OCI-LY1 (cell line): ENCODE data around the gene TMEM130.

ENCODE experiments used
- H2AFZ ChIP-seq: fragments of 200-600 bp; sonication (generic), shearing (Covaris generic); 2 replicates; pipeline ENCODE4 v1.6.0; 2014; ENCODE audit warnings: antibody characterized with exemption, mild to moderate bottlenecking, low read length
- H3F3A ChIP-seq: fragments of 200-600 bp; sonication (generic), shearing (Covaris generic); 2 replicates; pipeline ENCODE4 v1.6.0; 2014; ENCODE audit warnings: mild to moderate bottlenecking, antibody characterized with exemption, low read length, moderate library complexity; ENCODE audit not compliant: insufficient read depth
- H3K27ac ChIP-seq: fragments of 200-600 bp; sonication (generic); 2 replicates; pipeline ENCODE4 v1.5.1; 2014; ENCODE audit warnings: low read length, mixed run types, mild to moderate bottlenecking, low read depth; ENCODE audit not compliant: poor library complexity, severe bottlenecking
- H3K27me3 ChIP-seq: fragments of 200-600 bp; sonication (generic); 2 replicates; pipeline ENCODE4 v1.6.0; 2014; ENCODE audit warnings: antibody characterized with exemption, mild to moderate bottlenecking, low read length, moderate library complexity; ENCODE audit not compliant: insufficient read depth
- H3K36me3 ChIP-seq: fragments of 200-600 bp; sonication (generic); 2 replicates; pipeline ENCODE4 v1.6.1; 2014; ENCODE audit warnings: mild to moderate bottlenecking, antibody characterized with exemption, low read length, moderate library complexity, mixed read lengths; ENCODE audit not compliant: insufficient read depth
- H3K4me1 ChIP-seq: fragments of 200-600 bp; sonication (generic); 2 replicates; pipeline ENCODE4 v1.5.1; 2014; ENCODE audit warnings: mild to moderate bottlenecking, low read length, moderate library complexity; ENCODE audit not compliant: insufficient read depth, severe bottlenecking
- H3K4me2 ChIP-seq: fragments of 200-600 bp; sonication (generic), shearing (Covaris generic); 2 replicates; pipeline ENCODE4 v1.6.1; 2014; ENCODE audit warnings: low read length
- H3K4me3 ChIP-seq: fragments of 200-600 bp; sonication (generic); 2 replicates; pipeline ENCODE4 v1.5.1; 2014; ENCODE audit warnings: low read length, low read depth, mild to moderate bottlenecking, mixed read lengths; ENCODE audit not compliant: poor library complexity, severe bottlenecking
- H3K79me2 ChIP-seq: fragments of 200-600 bp; shearing (Covaris generic); 2 replicates; pipeline ENCODE4 v1.6.1; 2016; ENCODE audit warnings: mixed run types, low read length, mixed read lengths; ENCODE audit not compliant: insufficient read depth
- H3K9ac ChIP-seq: fragments of 200-600 bp; sonication (generic), shearing (Covaris generic); 2 replicates; pipeline ENCODE4 v1.6.1; 2014; ENCODE audit warnings: mild to moderate bottlenecking, low read length, mixed read lengths
- H3K9me2 ChIP-seq: fragments of 200-600 bp; sonication (generic), shearing (Covaris generic); 2 replicates; pipeline ENCODE4 v1.6.1; 2014; ENCODE audit warnings: low read depth, mild to moderate bottlenecking, low read length, mixed read lengths
- H3K9me3 ChIP-seq: fragments of 200-600 bp; shearing (Covaris generic); 2 replicates; pipeline ENCODE4 v1.6.1; 2014; ENCODE audit warnings: low read length, mixed read lengths
- H4K20me1 ChIP-seq: fragments of 200-600 bp; sonication (generic), shearing (Covaris generic); 2 replicates; pipeline ENCODE4 v1.6.0; 2016; ENCODE audit warnings: mild to moderate bottlenecking, low read length; ENCODE audit not compliant: insufficient read depth
- EZH2 ChIP-seq: fragments of 200-600 bp; sonication (generic), shearing (Covaris generic); IDR thresholded peaks from 2 replicates; pipeline ENCODE4 v1.8.0; 2017; ENCODE audit warnings: borderline replicate concordance, mixed run types, mild to moderate bottlenecking, antibody characterized with exemption, low read length, moderate library complexity, mixed read lengths
- TF ChIP-seq, protein P1 (sequence below): fragments of 200-600 bp; sonication (generic), shearing (Covaris generic); IDR thresholded peaks from 2 replicates; pipeline ENCODE4 v1.5.1; 2017; ENCODE audit warnings: mild to moderate bottlenecking, antibody characterized with exemption, low read length, moderate library complexity, mixed read lengths

TMEM130 gene

DNA sequence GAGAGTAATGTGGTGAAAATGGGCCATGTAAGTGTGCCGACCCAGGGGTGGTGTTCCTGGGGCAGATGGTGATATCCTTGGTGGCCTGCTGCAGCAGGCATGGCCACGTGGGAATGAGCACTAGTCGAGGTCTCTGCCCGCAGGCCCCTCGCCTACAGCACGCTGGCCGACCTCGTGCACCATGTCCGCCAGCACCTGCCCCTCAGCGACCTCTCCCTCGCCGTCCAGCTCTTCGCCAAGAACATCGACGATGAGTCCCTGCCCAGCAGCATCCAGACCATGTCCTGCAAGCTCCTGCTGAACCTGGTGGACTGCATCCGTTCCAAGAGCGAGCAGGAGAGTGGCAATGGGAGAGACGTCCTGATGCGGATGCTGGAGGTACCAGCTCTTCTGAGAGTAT, 38.8 kb upstream of the TMEM130 start:
- H2AFZ ChIP-seq: no peak overlapping the region
- no peaks in the 10 kb centered on the region for H3K79me2 ChIP-seq
- no peaks in the 10 kb centered on the region for H4K20me1 ChIP-seq
- no peaks in the 10 kb centered on the region for H3K27me3 ChIP-seq
- H3K27ac ChIP-seq: no peak overlapping the region
- H3F3A ChIP-seq: no peaks in the 10 kb centered on the region
- peaks cover 14% of the 10 kb centered on the region for H3K4me1 ChIP-seq
- no peak overlapping the region for H3K4me3 ChIP-seq
- no peaks in the 10 kb centered on the region for H3K9me2 ChIP-seq
- no peaks in the 10 kb centered on the region for H3K9me3 ChIP-seq
- TF ChIP-seq, protein P1, sequence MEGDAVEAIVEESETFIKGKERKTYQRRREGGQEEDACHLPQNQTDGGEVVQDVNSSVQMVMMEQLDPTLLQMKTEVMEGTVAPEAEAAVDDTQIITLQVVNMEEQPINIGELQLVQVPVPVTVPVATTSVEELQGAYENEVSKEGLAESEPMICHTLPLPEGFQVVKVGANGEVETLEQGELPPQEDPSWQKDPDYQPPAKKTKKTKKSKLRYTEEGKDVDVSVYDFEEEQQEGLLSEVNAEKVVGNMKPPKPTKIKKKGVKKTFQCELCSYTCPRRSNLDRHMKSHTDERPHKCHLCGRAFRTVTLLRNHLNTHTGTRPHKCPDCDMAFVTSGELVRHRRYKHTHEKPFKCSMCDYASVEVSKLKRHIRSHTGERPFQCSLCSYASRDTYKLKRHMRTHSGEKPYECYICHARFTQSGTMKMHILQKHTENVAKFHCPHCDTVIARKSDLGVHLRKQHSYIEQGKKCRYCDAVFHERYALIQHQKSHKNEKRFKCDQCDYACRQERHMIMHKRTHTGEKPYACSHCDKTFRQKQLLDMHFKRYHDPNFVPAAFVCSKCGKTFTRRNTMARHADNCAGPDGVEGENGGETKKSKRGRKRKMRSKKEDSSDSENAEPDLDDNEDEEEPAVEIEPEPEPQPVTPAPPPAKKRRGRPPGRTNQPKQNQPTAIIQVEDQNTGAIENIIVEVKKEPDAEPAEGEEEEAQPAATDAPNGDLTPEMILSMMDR: no peak
- TF ChIP-seq EZH2: no peak
- peaks cover 96% of the 10 kb centered on the region for H3K36me3 ChIP-seq
- no peak overlapping the region for H3K9ac ChIP-seq
- no peak overlapping the region for H3K4me2 ChIP-seq

DNA sequence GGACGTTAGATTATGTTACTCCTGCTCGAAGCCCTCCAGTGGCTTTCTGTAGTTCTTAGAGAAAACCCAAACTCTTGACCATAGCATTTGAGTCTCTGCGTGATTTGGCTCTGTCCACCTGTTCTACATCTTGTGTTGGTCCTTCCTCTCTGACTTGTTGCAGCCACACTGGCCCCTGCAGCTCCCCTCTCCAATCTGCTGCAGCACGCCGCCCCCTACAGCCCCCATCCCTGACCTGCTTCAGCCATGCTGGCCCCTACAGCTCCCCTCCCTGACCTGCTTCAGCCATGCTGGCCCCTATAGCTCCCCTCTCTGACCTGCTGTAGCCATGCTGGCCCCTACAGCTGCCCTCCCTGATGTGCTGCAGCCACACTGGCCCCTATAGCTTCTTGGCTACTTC, 37.8 kb upstream of the TMEM130 start:
- H3K4me2 ChIP-seq: no peak overlapping the region
- no peaks in the 10 kb centered on the region for H3K9me3 ChIP-seq
- no peaks in the 10 kb centered on the region for H3K9me2 ChIP-seq
- H3K27me3 ChIP-seq: no peaks in the 10 kb centered on the region
- no peaks in the 10 kb centered on the region for H3K79me2 ChIP-seq
- H4K20me1 ChIP-seq: no peaks in the 10 kb centered on the region
- no peak overlapping the region for H3K27ac ChIP-seq
- TF ChIP-seq EZH2: no peak
- TF ChIP-seq, protein P1: peak; percentile 13; the same call in 1 of the 2 replicates
- no peak overlapping the region for H2AFZ ChIP-seq
- no peaks in the 10 kb centered on the region for H3F3A ChIP-seq
- no peak overlapping the region for H3K9ac ChIP-seq
- peaks cover 14% of the 10 kb centered on the region for H3K4me1 ChIP-seq
- H3K36me3 ChIP-seq: peaks cover 96% of the 10 kb centered on the region
- H3K4me3 ChIP-seq: no peak overlapping the region

DNA sequence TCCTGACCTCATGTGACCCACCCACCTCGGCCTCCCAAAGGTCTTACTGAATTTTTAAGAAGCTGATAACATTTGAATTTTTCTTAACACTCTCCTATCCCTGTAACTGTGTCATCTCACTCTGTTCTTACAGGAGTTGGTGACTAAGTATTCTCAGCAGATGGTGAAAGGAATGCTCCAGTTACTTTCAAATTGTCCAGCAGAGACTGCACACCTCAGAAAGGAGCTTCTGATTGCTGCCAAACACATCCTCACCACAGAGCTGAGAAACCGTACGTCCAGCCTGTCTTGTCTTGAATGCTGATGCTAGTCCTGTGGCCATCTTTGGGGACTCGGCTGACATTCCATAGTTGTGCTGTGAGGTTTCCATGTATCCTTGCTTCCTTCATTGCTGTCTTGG, 33.4 kb upstream of the TMEM130 start:
- Histone ChIP-seq H3K4me1 (no peaks in the 10 kb centered on the region), H3F3A (no peaks in the 10 kb centered on the region), H3K9ac (no peak overlapping the region), H4K20me1 (no peaks in the 10 kb centered on the region), H2AFZ (no peak overlapping the region), H3K79me2 (no peaks in the 10 kb centered on the region), H3K4me3 (no peak overlapping the region), H3K36me3 (peaks cover 98% of the 10 kb centered on the region), H3K9me3 (no peaks in the 10 kb centered on the region), H3K27me3 (no peaks in the 10 kb centered on the region), H3K9me2 (no peaks in the 10 kb centered on the region), H3K27ac (no peak overlapping the region), H3K4me2 (no peak overlapping the region)
- TF ChIP-seq EZH2: no peak
- TF ChIP-seq, protein P1: no peak
